GF-D8 (cell line): Measurements from ENCODE around the gene AK8.
A peak's percentile ranks its signal among the peaks of the same experiment; 100 is the strongest.

Experiments
- DNase-seq: peaks from one replicate; lab custom pipeline; 2025; lab: John Stamatoyannopoulos, UW

The AK8 gene

GRCh38 chr9:132887181-132888120 lies 9.4 kb upstream of the AK8 start:
- no peak for DNase-seq

- DNase-seq, result no peak
Observed at GRCh38 chr9:132886334-132886725, 8.2 kb upstream of the AK8 start.

- peak; percentile 33 for DNase-seq
Observed at GRCh38 chr9:132885720-132886333, 7.7 kb upstream of the AK8 start.

GRCh38 chr9:132883349-132884294 lies 5.5 kb upstream of the AK8 start:
- no peak for DNase-seq

- DNase-seq, result no peak
Observed at GRCh38 chr9:132882616-132883015, 4.5 kb upstream of the AK8 start.

GRCh38 chr9:132881826-132882225 lies 3.7 kb upstream of the AK8 start:
- DNase-seq, result peak; percentile 27

- no peak for DNase-seq
Observed at GRCh38 chr9:132880324-132880661, 2.2 kb upstream of the AK8 start.

GRCh38 chr9:132879457-132880323 lies 1.6 kb upstream of the AK8 start:
- peak; percentile 64 for DNase-seq

- DNase-seq, result no peak
Observed at GRCh38 chr9:132878695-132879456, 792 bp upstream of the AK8 start, which contains the start of gene SPACA9. Gene SPACA9 (plus strand): TSS chr9:132878898. CDS start chr9:132883948, 5,050 bp downstream.

- DNase-seq, result no peak
Observed at GRCh38 chr9:132877458-132877823, 643 bp downstream of the AK8 start.

GRCh38 chr9:132876849-132877248 lies 1.2 kb downstream of the AK8 start:
- no peak for DNase-seq

- DNase-seq, result no peak
Observed at GRCh38 chr9:132875159-132875558, 2.9 kb downstream of the AK8 start.

- DNase-seq, result no peak
Observed at GRCh38 chr9:132873403-132873802, 4.7 kb downstream of the AK8 start.

- no peak for DNase-seq
Observed at GRCh38 chr9:132869266-132869665, 8.8 kb downstream of the AK8 start.

GRCh38 chr9:132866898-132867297 lies 11.2 kb downstream of the AK8 start:
- no peak for DNase-seq

- no peak for DNase-seq
Observed at GRCh38 chr9:132864691-132865090, 13.4 kb downstream of the AK8 start.

GRCh38 chr9:132864277-132864676 lies 13.8 kb downstream of the AK8 start:
- no peak for DNase-seq

- DNase-seq, result no peak
Observed at GRCh38 chr9:132863096-132863495, 15.0 kb downstream of the AK8 start.

- no peak for DNase-seq
Observed at GRCh38 chr9:132862533-132862932, 15.6 kb downstream of the AK8 start.

GRCh38 chr9:132861666-132862065 lies 16.4 kb downstream of the AK8 start:
- DNase-seq, result no peak

GRCh38 chr9:132858751-132859150 lies 19.3 kb downstream of the AK8 start:
- DNase-seq, result no peak
